Right lobe of liver (tissue), 4 donors: ENCODE measurements around the gene HLA-DMB.

Experiments
- POLR2A ChIP-seq: fragments of 450-650 bp; IDR thresholded peaks from one replicate; pipeline ENCODE4 v1.6.1; 2017; ENCODE audit warnings: antibody characterized with exemption, mild to moderate bottlenecking
- TF ChIP-seq, protein P1 (sequence below), 4 donors: fragments of 200-600 bp in 3 of 4; fragments of 450-650 bp in 1 of 4; IDR thresholded peaks; one replicate each; pipeline versions ENCODE4 v1.5.1 to v1.8.0; 2016 to 2022; ENCODE audit warnings: antibody characterized with exemption in 4 of 4, mild to moderate bottlenecking in 2 of 4
- donor health status: DM: no; HTN: no; CAD: no.
- donor health status: DM: no; HTN: no; CAD: no.
- donor health status: DM: no; HTN: yes; CAD: no.

DNA sequence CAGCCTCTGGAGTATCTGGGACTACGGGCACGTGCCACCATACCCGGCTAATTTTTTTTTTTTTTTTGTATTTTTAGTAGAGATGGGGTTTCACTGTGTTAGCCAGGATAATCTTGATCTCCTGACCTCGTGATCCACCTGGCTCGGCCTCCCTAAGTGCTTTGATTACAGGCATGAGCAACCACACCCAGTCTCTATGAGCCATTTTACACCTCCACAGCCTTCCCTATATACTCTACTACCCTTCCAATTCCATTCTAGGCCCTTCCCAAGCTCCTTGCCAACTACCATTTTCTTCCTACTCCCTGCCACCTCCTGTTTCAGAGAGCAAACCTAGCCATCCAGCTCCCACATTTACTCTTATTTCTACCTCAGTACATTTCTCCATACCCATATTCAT is 19.7 kb upstream of the HLA-DMB start:
- TF ChIP-seq, protein P1, sequence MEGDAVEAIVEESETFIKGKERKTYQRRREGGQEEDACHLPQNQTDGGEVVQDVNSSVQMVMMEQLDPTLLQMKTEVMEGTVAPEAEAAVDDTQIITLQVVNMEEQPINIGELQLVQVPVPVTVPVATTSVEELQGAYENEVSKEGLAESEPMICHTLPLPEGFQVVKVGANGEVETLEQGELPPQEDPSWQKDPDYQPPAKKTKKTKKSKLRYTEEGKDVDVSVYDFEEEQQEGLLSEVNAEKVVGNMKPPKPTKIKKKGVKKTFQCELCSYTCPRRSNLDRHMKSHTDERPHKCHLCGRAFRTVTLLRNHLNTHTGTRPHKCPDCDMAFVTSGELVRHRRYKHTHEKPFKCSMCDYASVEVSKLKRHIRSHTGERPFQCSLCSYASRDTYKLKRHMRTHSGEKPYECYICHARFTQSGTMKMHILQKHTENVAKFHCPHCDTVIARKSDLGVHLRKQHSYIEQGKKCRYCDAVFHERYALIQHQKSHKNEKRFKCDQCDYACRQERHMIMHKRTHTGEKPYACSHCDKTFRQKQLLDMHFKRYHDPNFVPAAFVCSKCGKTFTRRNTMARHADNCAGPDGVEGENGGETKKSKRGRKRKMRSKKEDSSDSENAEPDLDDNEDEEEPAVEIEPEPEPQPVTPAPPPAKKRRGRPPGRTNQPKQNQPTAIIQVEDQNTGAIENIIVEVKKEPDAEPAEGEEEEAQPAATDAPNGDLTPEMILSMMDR (IDR thresholded peaks at IDR 0.05) = no peak
- TF ChIP-seq POLR2A = no peak
